Caco-2 (cell line): ENCODE results near the gene FLT4. TPM values are rescaled to one million over a fixed set of nuclear protein-coding genes. Genes with fewer than 3 reads are reported as not detected.

Experiments used
- BruUV-seq: library from RNA; stranded (reverse); fragments of 400-500 nt; replicated peaks from 2 replicates; lab custom pipeline; 2021; lab: Mats Ljungman, UMichigan
- CTCF ChIA-PET: fragments of 300-600 bp; sonication (Branson Sonifier 250); formaldehyde crosslinking; loops from one replicate; lab custom pipeline; 2022; ENCODE audit warnings: antibody characterized with exemption; lab: Charles Lee
- POLR2A ChIA-PET: fragments of 300-600 bp; sonication (Branson Sonifier 250); formaldehyde crosslinking; loops from one replicate; lab custom pipeline; 2022; ENCODE audit warnings: antibody characterized with exemption; lab: Charles Lee
- DNase-seq, 2 experiments: peaks; one replicate each; pipeline versions ENCODE4 v3.0.0 to v3.0.0-alpha.2; 2020 to 2022
- H3K27me3 ChIP-seq: replicated peaks from 2 replicates; pipeline ENCODE4 v1.6.0; 2011; ENCODE audit warnings: low read length; ENCODE audit not compliant: control insufficient read depth, insufficient read depth
- H3K36me3 ChIP-seq: 2 replicates; pipeline ENCODE4 v1.5.1; 2011; ENCODE audit warnings: low read length; ENCODE audit not compliant: control insufficient read depth, insufficient read depth
- H3K4me1 ChIP-seq: fragments of 250-450 bp; sonication (Bioruptor Pico); 2 replicates; pipeline ENCODE4 v1.5.1; 2020; ENCODE audit warnings: mild to moderate bottlenecking
- H3K4me3 ChIP-seq: 2 replicates; pipeline ENCODE4 v1.5.1; 2011; ENCODE audit warnings: low read depth, mild to moderate bottlenecking, control low read depth, low read length
- H3K9me3 ChIP-seq: fragments of 250-450 bp; sonication (Bioruptor Pico); 2 replicates; pipeline ENCODE4 v1.5.1; 2020; ENCODE audit warnings: mild to moderate bottlenecking, moderate library complexity
- H3K27ac Mint-ChIP-seq: one replicate; pipeline ENCODE4 v1.8.0; 2022; ENCODE audit warnings: mixed read lengths; ENCODE audit not compliant: unreplicated experiment
- H3K27me3 Mint-ChIP-seq: one replicate; pipeline ENCODE4 v1.8.0; 2022; ENCODE audit warnings: mixed read lengths; ENCODE audit not compliant: insufficient read depth, unreplicated experiment
- H3K36me3 Mint-ChIP-seq: one replicate; pipeline ENCODE4 v1.8.0; 2022; ENCODE audit warnings: mild to moderate bottlenecking, mixed read lengths; ENCODE audit not compliant: insufficient read depth, unreplicated experiment
- H3K4me1 Mint-ChIP-seq: one replicate; pipeline ENCODE4 v1.8.0; 2022; ENCODE audit warnings: low read depth, mixed read lengths; ENCODE audit not compliant: unreplicated experiment
- H3K4me3 Mint-ChIP-seq: one replicate; pipeline ENCODE4 v1.8.0; 2022; ENCODE audit warnings: mild to moderate bottlenecking, moderate library complexity, mixed read lengths; ENCODE audit not compliant: unreplicated experiment
- H3K9me3 Mint-ChIP-seq: one replicate; pipeline ENCODE4 v1.8.0; 2022; ENCODE audit warnings: mixed read lengths; ENCODE audit not compliant: unreplicated experiment
- CTCF ChIP-seq, 2 experiments: fragments of 200-600 bp in 1 of 2; IDR thresholded peaks; 1 replicate in 1 of 2; 2 replicates in 1 of 2; pipeline versions ENCODE4 v1.5.1 to v1.8.0; 2011 to 2022; ENCODE audit warnings: antibody characterized with exemption in 1 of 2, control low read depth in 1 of 2, inconsistent platforms in 1 of 2, low read depth in 1 of 2, low read length in 1 of 2, mild to moderate bottlenecking in 1 of 2, moderate library complexity in 1 of 2; ENCODE audit not compliant: insufficient read depth in 1 of 2, severe bottlenecking in 1 of 2, unreplicated experiment in 1 of 2
- intact Hi-C: fragments of 100-400 bp; cut with micrococcal nuclease; formaldehyde crosslinking; loops from one replicate; pipeline ENCODE4 v1.10.0; 2022; ENCODE audit not compliant: unreplicated experiment
- total RNA-seq: library from RNA; stranded (reverse); gene quantifications from 2 replicates; pipeline ENCODE4 v1.2.3, GENCODE V29; 2022

Gene FLT4
- total RNA-seq, 1 experiment from 2014 or later = not detected

- H3K27ac Mint-ChIP-seq = no peak overlapping the region
- no peaks in the 10 kb centered on the region for H3K4me1 ChIP-seq
- no peak overlapping the region for H3K4me3 ChIP-seq
- intact Hi-C loops = no loop called here
- no peak overlapping the region for H3K4me3 Mint-ChIP-seq
- no peaks in the 10 kb centered on the region for H3K9me3 Mint-ChIP-seq
- TF ChIP-seq CTCF (IDR thresholded peaks at IDR 0.05; ENCODE audit: insufficient read depth in 1 of 2, low read depth in 1 of 2, low read length in 1 of 2, severe bottlenecking in 1 of 2, unreplicated experiment in 1 of 2) = no peak
- ChIA-PET CTCF (no interaction called here), POLR2A (no interaction called here)
- no peaks in the 10 kb centered on the region for H3K9me3 ChIP-seq
- H3K27me3 Mint-ChIP-seq = no peaks in the 10 kb centered on the region
- DNase-seq = no peak
- H3K36me3 ChIP-seq = no peaks in the 10 kb centered on the region
- no peaks in the 10 kb centered on the region for H3K27me3 ChIP-seq
- no TSS peak for BruUV-seq
- no peaks in the 10 kb centered on the region for H3K4me1 Mint-ChIP-seq
- H3K36me3 Mint-ChIP-seq = no peaks in the 10 kb centered on the region
Observed at GRCh38 chr5:180600554-180601041, 48.8 kb downstream of the FLT4 start.

GRCh38 chr5:180599981-180600553 is 49.3 kb downstream of the FLT4 start:
- H3K36me3 Mint-ChIP-seq = no peaks in the 10 kb centered on the region
- CTCF ChIA-PET = no interaction called here
- no TSS peak for BruUV-seq
- Histone ChIP-seq H3K36me3 (no peaks in the 10 kb centered on the region), H3K4me3 (no peak overlapping the region), H3K4me1 (no peaks in the 10 kb centered on the region), H3K9me3 (no peaks in the 10 kb centered on the region), H3K27me3 (no peaks in the 10 kb centered on the region)
- H3K4me3 Mint-ChIP-seq = no peak overlapping the region
- no peak for DNase-seq
- intact Hi-C loops = no loop called here
- H3K4me1 Mint-ChIP-seq = no peaks in the 10 kb centered on the region
- no peak overlapping the region for H3K27ac Mint-ChIP-seq
- H3K9me3 Mint-ChIP-seq = no peaks in the 10 kb centered on the region
- TF ChIP-seq CTCF (IDR thresholded peaks at IDR 0.05; ENCODE audit: insufficient read depth in 1 of 2, low read depth in 1 of 2, low read length in 1 of 2, severe bottlenecking in 1 of 2, unreplicated experiment in 1 of 2) = no peak
- H3K27me3 Mint-ChIP-seq = no peaks in the 10 kb centered on the region
- POLR2A ChIA-PET = no interaction called here

- Mint-ChIP-seq H3K4me1 (no peaks in the 10 kb centered on the region), H3K27ac (no peak overlapping the region), H3K9me3 (no peaks in the 10 kb centered on the region), H3K36me3 (no peaks in the 10 kb centered on the region), H3K4me3 (no peak overlapping the region), H3K27me3 (no peaks in the 10 kb centered on the region)
- Histone ChIP-seq H3K27me3 (no peaks in the 10 kb centered on the region), H3K4me1 (no peaks in the 10 kb centered on the region), H3K36me3 (no peaks in the 10 kb centered on the region), H3K4me3 (no peak overlapping the region), H3K9me3 (no peaks in the 10 kb centered on the region)
- intact Hi-C loops = no loop called here
- POLR2A ChIA-PET = no interaction called here
- CTCF ChIA-PET = no interaction called here
- BruUV-seq = no TSS peak
- no peak for DNase-seq
- TF ChIP-seq CTCF (IDR thresholded peaks at IDR 0.05; ENCODE audit: insufficient read depth in 1 of 2, low read depth in 1 of 2, low read length in 1 of 2, severe bottlenecking in 1 of 2, unreplicated experiment in 1 of 2) = no peak
Observed at GRCh38 chr5:180599590-180599914, 49.8 kb downstream of the FLT4 start.
